GM23338 (cell line): ENCODE measurements around the gene NEMP2. TPM values are rescaled to one million over a fixed set of nuclear protein-coding genes. Genes with fewer than 3 reads are reported as not detected.

Experiments
- ATAC-seq: fragments of 200-7000 bp; cut with Tn5 transposase; 3 replicates; pipeline ENCODE4 v1.9.1; 2020
- DNase-seq: peaks from one replicate; pipeline ENCODE4 v3.0.0-alpha.2; 2015; ENCODE audit warnings: low spot score
- H2AFZ ChIP-seq: fragments of 200-600 bp; sonication (generic); 2 replicates; pipeline ENCODE4 v1.8.0; 2016; ENCODE audit warnings: antibody characterized with exemption, mild to moderate bottlenecking, moderate library complexity
- H3F3A ChIP-seq: fragments of 200-600 bp; sonication (generic); replicated peaks from 2 replicates; pipeline ENCODE4 v1.8.0; 2017; ENCODE audit warnings: antibody characterized with exemption, mixed run types, low read depth
- H3K27ac ChIP-seq: fragments of 200-600 bp; sonication (generic); 2 replicates; pipeline ENCODE4 v1.6.1; 2016; ENCODE audit warnings: low read depth
- H3K27me3 ChIP-seq: fragments of 200-600 bp; sonication (generic); 2 replicates; pipeline ENCODE4 v1.8.0; 2016; ENCODE audit warnings: mild to moderate bottlenecking, mixed run types, moderate library complexity; ENCODE audit not compliant: insufficient read depth
- H3K36me3 ChIP-seq: fragments of 200-600 bp; sonication (generic); 2 replicates; pipeline ENCODE4 v1.8.0; 2016; ENCODE audit warnings: mild to moderate bottlenecking; ENCODE audit not compliant: insufficient read depth
- H3K4me1 ChIP-seq: fragments of 200-600 bp; sonication (generic); 2 replicates; pipeline ENCODE4 v1.8.0; 2016; ENCODE audit warnings: mild to moderate bottlenecking, moderate library complexity; ENCODE audit not compliant: insufficient read depth
- H3K4me2 ChIP-seq: fragments of 200-600 bp; sonication (generic); 2 replicates; pipeline ENCODE4 v1.7.1; 2017; ENCODE audit warnings: mixed run types
- H3K4me3 ChIP-seq: fragments of 200-600 bp; sonication (generic); 2 replicates; pipeline ENCODE4 v1.6.1; 2016; ENCODE audit warnings: mixed run types
- H3K79me2 ChIP-seq: fragments of 200-600 bp; sonication (generic); replicated peaks from 2 replicates; pipeline ENCODE4 v1.8.0; 2017; ENCODE audit warnings: mild to moderate bottlenecking; ENCODE audit not compliant: insufficient read depth
- H3K9me2 ChIP-seq: fragments of 200-600 bp; sonication (generic); 2 replicates; pipeline ENCODE4 v1.8.0; 2017; ENCODE audit not compliant: insufficient read depth
- H4K20me1 ChIP-seq: fragments of 200-600 bp; sonication (generic); replicated peaks from 2 replicates; pipeline ENCODE4 v1.8.0; 2017; ENCODE audit warnings: mild to moderate bottlenecking; ENCODE audit not compliant: insufficient read depth
- H3K27ac Mint-ChIP-seq: 2 replicates; pipeline ENCODE4 v1.8.0; 2020; ENCODE audit warnings: inconsistent platforms, mild to moderate bottlenecking, moderate library complexity, mixed read lengths
- H3K27me3 Mint-ChIP-seq: 3 replicates; pipeline ENCODE4 v1.8.0; 2022; ENCODE audit warnings: low read depth, mild to moderate bottlenecking, moderate library complexity, mixed read lengths, inconsistent platforms; ENCODE audit not compliant: insufficient read depth, poor library complexity
- H3K36me3 Mint-ChIP-seq: 3 replicates; pipeline ENCODE4 v1.8.0; 2021; ENCODE audit warnings: low read depth, mild to moderate bottlenecking, inconsistent platforms, moderate library complexity, mixed read lengths
- H3K4me1 Mint-ChIP-seq: 3 replicates; pipeline ENCODE4 v1.8.0; 2020; ENCODE audit warnings: mild to moderate bottlenecking, inconsistent platforms, mixed read lengths
- H3K4me3 Mint-ChIP-seq: 3 replicates; pipeline ENCODE4 v1.8.0; 2021; ENCODE audit warnings: moderate library complexity, mild to moderate bottlenecking, inconsistent platforms, mixed read lengths
- H3K9me3 Mint-ChIP-seq: 3 replicates; pipeline ENCODE4 v1.8.0; 2020; ENCODE audit warnings: moderate library complexity, mild to moderate bottlenecking, inconsistent platforms, mixed read lengths
- CREB1 ChIP-seq: fragments of 250-450 bp; sonication (Bioruptor Pico); IDR thresholded peaks from 2 replicates; pipeline ENCODE4 v1.5.0; 2020; ENCODE audit warnings: low read depth, mild to moderate bottlenecking, moderate library complexity
- EZH2 ChIP-seq: fragments of 200-600 bp; sonication (generic); IDR thresholded peaks from one replicate; pipeline ENCODE4 v1.8.0; 2017; ENCODE audit warnings: antibody characterized with exemption, mild to moderate bottlenecking, low read depth; ENCODE audit not compliant: unreplicated experiment
- EZH2phosphoT487 ChIP-seq: fragments of 200-600 bp; sonication (generic); IDR thresholded peaks from one replicate; pipeline ENCODE4 v1.8.1; 2018; ENCODE audit warnings: antibody characterized with exemption; ENCODE audit not compliant: unreplicated experiment
- JUNB ChIP-seq: IDR thresholded peaks from one replicate; pipeline ENCODE4 v1.6.1; 2016; ENCODE audit warnings: antibody characterized with exemption; ENCODE audit not compliant: unreplicated experiment
- NANOG ChIP-seq: IDR thresholded peaks from 2 replicates; pipeline ENCODE4 v1.6.1; 2016; ENCODE audit warnings: antibody characterized with exemption, borderline replicate concordance
- POLR2AphosphoS5 ChIP-seq: IDR thresholded peaks from 2 replicates; pipeline ENCODE4 v1.6.1; 2016; ENCODE audit warnings: antibody characterized with exemption, low read depth
- STAT1 ChIP-seq: IDR thresholded peaks from one replicate; pipeline ENCODE4 v1.6.1; 2016; ENCODE audit warnings: antibody characterized with exemption; ENCODE audit not compliant: unreplicated experiment
- ZNF114 ChIP-seq: fragments of 250-450 bp; sonication (Bioruptor Pico); IDR thresholded peaks from 2 replicates; pipeline ENCODE4 v1.5.0; 2020; ENCODE audit warnings: mild to moderate bottlenecking, moderate library complexity
- polyA plus RNA-seq: library from polyadenylated mRNA; unstranded; fragments of >200 nt; fragmentation: Nextera tagmentation; extraction: Ambion mirVana; gene quantifications from 2 replicates; pipeline ENCODE4 v1.2.1, GENCODE V29; 2016
- total RNA-seq: library from RNA; depleted of rRNA; stranded (reverse); fragments of >200 nt; shearing (Covaris generic); gene quantifications from 2 replicates; pipeline ENCODE4 v1.2.3, GENCODE V29; 2014
- TF ChIP-seq, protein P1 (sequence below): fragments of 250-450 bp; sonication (Bioruptor Pico); IDR thresholded peaks from 2 replicates; pipeline ENCODE4 v1.5.0; 2020; ENCODE audit warnings: mild to moderate bottlenecking, moderate library complexity
- TF ChIP-seq, protein P2 (sequence below): IDR thresholded peaks from 2 replicates; pipeline ENCODE4 v1.6.1; 2016; ENCODE audit warnings: antibody characterized with exemption
- TF ChIP-seq, protein P3 (sequence below), 2 experiments: fragments of 200-600 bp in 1 of 2; sonication (generic) in 1 of 2; conservative IDR thresholded peaks; 2 replicates each; pipeline versions ENCODE4 v1.5.1 to v1.6.1; 2016 to 2017; ENCODE audit warnings: antibody characterized with exemption in 2 of 2, low read depth in 2 of 2, mild to moderate bottlenecking in 2 of 2, moderate library complexity in 1 of 2
- TF ChIP-seq, protein P4 (sequence below): IDR thresholded peaks from one replicate; pipeline ENCODE4 v1.6.1; 2018; ENCODE audit warnings: antibody characterized with exemption; ENCODE audit not compliant: unreplicated experiment

Gene NEMP2
- total and polyA plus RNA-seq, 2 experiments from 2014 or later = 1.2 to 4.0 TPM

DNA sequence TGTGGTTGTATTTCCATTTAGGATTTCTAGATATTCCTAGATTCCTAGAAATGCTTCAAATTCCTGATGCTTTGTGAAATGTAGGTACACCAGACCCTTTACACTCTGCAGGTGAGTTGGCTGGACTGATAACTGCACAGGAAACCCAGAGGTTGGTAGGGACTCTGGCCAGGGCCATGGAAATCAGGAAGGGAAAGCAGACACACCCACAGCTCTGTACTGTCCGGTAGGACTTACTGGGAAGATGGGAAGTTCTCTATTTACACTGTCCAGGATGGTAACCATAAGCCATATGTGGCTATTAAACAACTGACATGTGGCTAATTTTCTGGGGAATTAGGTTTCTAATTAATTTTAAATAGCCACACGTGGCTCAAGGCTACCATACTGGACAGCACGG is 31.4 kb downstream of the NEMP2 start:
- H3K27me3 ChIP-seq = no peaks in the 10 kb centered on the region
- H3K9me2 ChIP-seq = no peaks in the 10 kb centered on the region
- Mint-ChIP-seq H3K4me3 (no peak overlapping the region), H3K9me3 (no peaks in the 10 kb centered on the region), H3K27me3 (no peaks in the 10 kb centered on the region), H3K36me3 (no peaks in the 10 kb centered on the region), H3K27ac (no peak overlapping the region), H3K4me1 (peaks cover 14% of the 10 kb centered on the region)
- no peak overlapping the region for H3K4me2 ChIP-seq
- H3K36me3 ChIP-seq = no peaks in the 10 kb centered on the region
- no peak overlapping the region for H2AFZ ChIP-seq
- no peaks in the 10 kb centered on the region for H3K79me2 ChIP-seq
- no peak for DNase-seq
- H3K4me1 ChIP-seq = peaks cover 10% of the 10 kb centered on the region
- H3K4me3 ChIP-seq = no peak overlapping the region
- TF ChIP-seq, protein P1, sequence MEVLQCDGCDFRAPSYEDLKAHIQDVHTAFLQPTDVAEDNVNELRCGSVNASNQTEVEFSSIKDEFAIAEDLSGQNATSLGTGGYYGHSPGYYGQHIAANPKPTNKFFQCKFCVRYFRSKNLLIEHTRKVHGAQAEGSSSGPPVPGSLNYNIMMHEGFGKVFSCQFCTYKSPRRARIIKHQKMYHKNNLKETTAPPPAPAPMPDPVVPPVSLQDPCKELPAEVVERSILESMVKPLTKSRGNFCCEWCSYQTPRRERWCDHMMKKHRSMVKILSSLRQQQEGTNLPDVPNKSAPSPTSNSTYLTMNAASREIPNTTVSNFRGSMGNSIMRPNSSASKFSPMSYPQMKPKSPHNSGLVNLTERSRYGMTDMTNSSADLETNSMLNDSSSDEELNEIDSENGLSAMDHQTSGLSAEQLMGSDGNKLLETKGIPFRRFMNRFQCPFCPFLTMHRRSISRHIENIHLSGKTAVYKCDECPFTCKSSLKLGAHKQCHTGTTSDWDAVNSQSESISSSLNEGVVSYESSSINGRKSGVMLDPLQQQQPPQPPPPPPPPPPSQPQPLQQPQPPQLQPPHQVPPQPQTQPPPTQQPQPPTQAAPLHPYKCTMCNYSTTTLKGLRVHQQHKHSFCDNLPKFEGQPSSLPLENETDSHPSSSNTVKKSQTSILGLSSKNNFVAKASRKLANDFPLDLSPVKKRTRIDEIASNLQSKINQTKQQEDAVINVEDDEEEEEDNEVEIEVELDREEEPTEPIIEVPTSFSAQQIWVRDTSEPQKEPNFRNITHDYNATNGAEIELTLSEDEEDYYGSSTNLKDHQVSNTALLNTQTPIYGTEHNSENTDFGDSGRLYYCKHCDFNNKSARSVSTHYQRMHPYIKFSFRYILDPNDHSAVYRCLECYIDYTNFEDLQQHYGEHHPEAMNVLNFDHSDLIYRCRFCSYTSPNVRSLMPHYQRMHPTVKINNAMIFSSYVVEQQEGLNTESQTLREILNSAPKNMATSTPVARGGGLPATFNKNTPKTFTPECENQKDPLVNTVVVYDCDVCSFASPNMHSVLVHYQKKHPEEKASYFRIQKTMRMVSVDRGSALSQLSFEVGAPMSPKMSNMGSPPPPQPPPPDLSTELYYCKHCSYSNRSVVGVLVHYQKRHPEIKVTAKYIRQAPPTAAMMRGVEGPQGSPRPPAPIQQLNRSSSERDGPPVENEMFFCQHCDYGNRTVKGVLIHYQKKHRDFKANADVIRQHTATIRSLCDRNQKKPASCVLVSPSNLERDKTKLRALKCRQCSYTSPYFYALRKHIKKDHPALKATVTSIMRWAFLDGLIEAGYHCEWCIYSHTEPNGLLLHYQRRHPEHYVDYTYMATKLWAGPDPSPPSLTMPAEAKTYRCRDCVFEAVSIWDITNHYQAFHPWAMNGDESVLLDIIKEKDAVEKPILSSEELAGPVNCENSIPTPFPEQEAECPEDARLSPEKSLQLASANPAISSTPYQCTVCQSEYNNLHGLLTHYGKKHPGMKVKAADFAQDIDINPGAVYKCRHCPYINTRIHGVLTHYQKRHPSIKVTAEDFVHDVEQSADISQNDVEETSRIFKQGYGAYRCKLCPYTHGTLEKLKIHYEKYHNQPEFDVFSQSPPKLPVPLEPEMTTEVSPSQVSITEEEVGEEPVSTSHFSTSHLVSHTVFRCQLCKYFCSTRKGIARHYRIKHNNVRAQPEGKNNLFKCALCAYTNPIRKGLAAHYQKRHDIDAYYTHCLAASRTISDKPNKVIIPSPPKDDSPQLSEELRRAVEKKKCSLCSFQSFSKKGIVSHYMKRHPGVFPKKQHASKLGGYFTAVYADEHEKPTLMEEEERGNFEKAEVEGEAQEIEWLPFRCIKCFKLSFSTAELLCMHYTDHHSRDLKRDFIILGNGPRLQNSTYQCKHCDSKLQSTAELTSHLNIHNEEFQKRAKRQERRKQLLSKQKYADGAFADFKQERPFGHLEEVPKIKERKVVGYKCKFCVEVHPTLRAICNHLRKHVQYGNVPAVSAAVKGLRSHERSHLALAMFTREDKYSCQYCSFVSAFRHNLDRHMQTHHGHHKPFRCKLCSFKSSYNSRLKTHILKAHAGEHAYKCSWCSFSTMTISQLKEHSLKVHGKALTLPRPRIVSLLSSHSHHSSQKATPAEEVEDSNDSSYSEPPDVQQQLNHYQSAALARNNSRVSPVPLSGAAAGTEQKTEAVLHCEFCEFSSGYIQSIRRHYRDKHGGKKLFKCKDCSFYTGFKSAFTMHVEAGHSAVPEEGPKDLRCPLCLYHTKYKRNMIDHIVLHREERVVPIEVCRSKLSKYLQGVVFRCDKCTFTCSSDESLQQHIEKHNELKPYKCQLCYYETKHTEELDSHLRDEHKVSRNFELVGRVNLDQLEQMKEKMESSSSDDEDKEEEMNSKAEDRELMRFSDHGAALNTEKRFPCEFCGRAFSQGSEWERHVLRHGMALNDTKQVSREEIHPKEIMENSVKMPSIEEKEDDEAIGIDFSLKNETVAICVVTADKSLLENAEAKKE (CRISPR knock-in tag) = no peak
- TF ChIP-seq STAT1 = no peak
- TF ChIP-seq CREB1 (CRISPR knock-in tag) = no peak
- TF ChIP-seq EZH2 = no peak
- TF ChIP-seq, protein P2, sequence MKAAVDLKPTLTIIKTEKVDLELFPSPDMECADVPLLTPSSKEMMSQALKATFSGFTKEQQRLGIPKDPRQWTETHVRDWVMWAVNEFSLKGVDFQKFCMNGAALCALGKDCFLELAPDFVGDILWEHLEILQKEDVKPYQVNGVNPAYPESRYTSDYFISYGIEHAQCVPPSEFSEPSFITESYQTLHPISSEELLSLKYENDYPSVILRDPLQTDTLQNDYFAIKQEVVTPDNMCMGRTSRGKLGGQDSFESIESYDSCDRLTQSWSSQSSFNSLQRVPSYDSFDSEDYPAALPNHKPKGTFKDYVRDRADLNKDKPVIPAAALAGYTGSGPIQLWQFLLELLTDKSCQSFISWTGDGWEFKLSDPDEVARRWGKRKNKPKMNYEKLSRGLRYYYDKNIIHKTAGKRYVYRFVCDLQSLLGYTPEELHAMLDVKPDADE = no peak
- TF ChIP-seq POLR2AphosphoS5 = no peak
- TF ChIP-seq, protein P3, sequence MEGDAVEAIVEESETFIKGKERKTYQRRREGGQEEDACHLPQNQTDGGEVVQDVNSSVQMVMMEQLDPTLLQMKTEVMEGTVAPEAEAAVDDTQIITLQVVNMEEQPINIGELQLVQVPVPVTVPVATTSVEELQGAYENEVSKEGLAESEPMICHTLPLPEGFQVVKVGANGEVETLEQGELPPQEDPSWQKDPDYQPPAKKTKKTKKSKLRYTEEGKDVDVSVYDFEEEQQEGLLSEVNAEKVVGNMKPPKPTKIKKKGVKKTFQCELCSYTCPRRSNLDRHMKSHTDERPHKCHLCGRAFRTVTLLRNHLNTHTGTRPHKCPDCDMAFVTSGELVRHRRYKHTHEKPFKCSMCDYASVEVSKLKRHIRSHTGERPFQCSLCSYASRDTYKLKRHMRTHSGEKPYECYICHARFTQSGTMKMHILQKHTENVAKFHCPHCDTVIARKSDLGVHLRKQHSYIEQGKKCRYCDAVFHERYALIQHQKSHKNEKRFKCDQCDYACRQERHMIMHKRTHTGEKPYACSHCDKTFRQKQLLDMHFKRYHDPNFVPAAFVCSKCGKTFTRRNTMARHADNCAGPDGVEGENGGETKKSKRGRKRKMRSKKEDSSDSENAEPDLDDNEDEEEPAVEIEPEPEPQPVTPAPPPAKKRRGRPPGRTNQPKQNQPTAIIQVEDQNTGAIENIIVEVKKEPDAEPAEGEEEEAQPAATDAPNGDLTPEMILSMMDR (conservative IDR thresholded peaks at IDR 0.05; ENCODE audit: low read depth in 2 of 2) = no peak
- no peak for TF ChIP-seq ZNF114 (CRISPR knock-in tag)
- TF ChIP-seq EZH2phosphoT487 = no peak
- TF ChIP-seq JUNB = no peak
- TF ChIP-seq NANOG = no peak
- TF ChIP-seq, protein P4, sequence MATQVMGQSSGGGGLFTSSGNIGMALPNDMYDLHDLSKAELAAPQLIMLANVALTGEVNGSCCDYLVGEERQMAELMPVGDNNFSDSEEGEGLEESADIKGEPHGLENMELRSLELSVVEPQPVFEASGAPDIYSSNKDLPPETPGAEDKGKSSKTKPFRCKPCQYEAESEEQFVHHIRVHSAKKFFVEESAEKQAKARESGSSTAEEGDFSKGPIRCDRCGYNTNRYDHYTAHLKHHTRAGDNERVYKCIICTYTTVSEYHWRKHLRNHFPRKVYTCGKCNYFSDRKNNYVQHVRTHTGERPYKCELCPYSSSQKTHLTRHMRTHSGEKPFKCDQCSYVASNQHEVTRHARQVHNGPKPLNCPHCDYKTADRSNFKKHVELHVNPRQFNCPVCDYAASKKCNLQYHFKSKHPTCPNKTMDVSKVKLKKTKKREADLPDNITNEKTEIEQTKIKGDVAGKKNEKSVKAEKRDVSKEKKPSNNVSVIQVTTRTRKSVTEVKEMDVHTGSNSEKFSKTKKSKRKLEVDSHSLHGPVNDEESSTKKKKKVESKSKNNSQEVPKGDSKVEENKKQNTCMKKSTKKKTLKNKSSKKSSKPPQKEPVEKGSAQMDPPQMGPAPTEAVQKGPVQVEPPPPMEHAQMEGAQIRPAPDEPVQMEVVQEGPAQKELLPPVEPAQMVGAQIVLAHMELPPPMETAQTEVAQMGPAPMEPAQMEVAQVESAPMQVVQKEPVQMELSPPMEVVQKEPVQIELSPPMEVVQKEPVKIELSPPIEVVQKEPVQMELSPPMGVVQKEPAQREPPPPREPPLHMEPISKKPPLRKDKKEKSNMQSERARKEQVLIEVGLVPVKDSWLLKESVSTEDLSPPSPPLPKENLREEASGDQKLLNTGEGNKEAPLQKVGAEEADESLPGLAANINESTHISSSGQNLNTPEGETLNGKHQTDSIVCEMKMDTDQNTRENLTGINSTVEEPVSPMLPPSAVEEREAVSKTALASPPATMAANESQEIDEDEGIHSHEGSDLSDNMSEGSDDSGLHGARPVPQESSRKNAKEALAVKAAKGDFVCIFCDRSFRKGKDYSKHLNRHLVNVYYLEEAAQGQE = no peak
- no peak for ATAC-seq
- no peak overlapping the region for H3K27ac ChIP-seq
- no peaks in the 10 kb centered on the region for H4K20me1 ChIP-seq
- H3F3A ChIP-seq = no peaks in the 10 kb centered on the region
